Measurements from ENCODE around the gene ZSCAN1.

DNA sequence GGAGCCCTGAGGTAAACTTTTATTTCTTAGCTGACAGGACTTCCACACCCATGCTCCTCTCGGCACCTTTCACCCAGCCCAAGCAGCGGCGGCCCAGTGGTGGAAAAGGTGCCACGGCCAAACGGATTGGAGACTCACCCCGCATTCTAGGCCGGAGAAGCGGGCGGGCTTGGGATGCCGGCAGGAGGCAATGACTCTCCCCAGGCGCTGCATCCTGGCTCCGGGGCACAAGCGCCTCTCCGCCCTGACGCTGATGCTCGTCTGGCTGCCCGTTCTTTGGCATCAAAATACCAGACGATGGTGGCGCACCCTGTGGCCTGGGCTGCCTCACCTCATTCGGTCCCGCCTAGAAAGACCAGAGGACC lies 24.5 kb upstream of the ZSCAN1 start:
- TF ChIP-seq, protein P1, sequence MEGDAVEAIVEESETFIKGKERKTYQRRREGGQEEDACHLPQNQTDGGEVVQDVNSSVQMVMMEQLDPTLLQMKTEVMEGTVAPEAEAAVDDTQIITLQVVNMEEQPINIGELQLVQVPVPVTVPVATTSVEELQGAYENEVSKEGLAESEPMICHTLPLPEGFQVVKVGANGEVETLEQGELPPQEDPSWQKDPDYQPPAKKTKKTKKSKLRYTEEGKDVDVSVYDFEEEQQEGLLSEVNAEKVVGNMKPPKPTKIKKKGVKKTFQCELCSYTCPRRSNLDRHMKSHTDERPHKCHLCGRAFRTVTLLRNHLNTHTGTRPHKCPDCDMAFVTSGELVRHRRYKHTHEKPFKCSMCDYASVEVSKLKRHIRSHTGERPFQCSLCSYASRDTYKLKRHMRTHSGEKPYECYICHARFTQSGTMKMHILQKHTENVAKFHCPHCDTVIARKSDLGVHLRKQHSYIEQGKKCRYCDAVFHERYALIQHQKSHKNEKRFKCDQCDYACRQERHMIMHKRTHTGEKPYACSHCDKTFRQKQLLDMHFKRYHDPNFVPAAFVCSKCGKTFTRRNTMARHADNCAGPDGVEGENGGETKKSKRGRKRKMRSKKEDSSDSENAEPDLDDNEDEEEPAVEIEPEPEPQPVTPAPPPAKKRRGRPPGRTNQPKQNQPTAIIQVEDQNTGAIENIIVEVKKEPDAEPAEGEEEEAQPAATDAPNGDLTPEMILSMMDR (IDR thresholded peaks at IDR 0.05): no peak
- no peak for TF ChIP-seq POLR2A (IDR thresholded peaks at IDR 0.05)

All from tibial nerve (tissue), 3 donors.